NCI-H187 treated with DMSO at 0.1 percent for 48 hours (cell line): ENCODE results near the gene KCNJ8.
"Not testable (repeated sequence)": the region's sequence is repeated elsewhere in the genome, so short reads cannot be mapped to it uniquely, and the experiment has no call there.

Experiments
- DNase-seq: peaks from one replicate; lab custom pipeline; 2025; lab: John Stamatoyannopoulos, UW

Gene KCNJ8

DNA sequence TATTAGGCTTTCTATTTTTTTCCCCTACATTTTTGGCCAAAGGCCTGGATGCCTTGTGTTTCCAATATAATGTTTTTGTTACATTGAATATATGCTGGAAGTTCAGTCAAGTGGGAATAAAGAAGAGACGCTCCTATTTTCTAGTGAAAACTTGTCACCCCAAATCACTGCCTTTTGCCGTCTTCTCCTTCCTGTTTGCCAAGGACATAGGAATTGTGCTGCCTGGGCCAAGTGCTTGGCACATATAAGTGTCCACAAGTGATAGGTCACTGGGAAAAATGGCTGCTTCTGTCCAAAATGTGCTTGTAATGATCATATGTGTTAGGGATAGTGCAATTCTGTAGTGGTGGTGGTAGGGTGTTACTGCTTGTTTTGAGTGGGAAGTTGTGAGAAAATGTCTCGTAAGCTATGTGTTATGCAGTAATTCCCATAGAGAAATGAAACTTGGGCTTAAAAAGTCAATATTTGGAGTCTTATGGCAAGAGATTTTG is 11.6 kb upstream of the KCNJ8 start:
- no peak for DNase-seq

- DNase-seq = not testable (repeated sequence)
Observed at GRCh38 chr12:21782723-21783122, 8.2 kb upstream of the KCNJ8 start.

GRCh38 chr12:21780786-21781185 is 6.3 kb upstream of the KCNJ8 start:
- DNase-seq = no peak

GRCh38 chr12:21776175-21776574 is 1.7 kb upstream of the KCNJ8 start:
- DNase-seq = no peak

DNA sequence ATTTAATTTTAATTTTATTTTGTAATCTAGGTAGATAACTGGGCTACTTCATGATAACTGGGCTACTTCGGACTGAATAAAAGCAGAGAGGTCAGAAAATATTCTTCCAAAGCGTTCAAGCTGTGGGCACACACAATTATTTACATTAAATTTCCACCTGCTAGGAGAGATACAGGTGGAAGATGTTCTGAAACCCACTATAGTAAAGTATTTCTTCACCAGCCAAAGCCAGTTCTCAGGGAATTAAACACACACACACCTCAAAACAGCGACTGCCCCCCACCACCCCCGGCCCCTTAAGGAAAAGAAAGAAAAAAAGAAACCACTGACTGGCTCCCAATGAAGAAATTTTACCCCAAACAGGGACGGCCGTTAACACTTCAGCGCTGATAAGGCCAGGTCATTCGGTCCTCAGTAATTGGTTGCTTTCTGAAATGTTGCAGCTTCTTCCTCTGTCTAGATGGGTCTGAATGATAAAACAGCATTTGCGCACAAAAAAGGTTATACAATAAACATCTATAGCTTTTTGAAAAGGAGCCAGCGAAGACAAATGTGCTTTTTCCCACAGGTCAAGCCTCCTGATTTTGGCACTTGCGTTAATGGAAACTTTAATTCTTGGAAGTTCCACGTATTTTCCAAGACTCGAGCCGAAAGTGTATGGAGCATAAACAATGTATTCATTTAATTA is 771 bp upstream of the KCNJ8 start:
- DNase-seq = no peak

DNA sequence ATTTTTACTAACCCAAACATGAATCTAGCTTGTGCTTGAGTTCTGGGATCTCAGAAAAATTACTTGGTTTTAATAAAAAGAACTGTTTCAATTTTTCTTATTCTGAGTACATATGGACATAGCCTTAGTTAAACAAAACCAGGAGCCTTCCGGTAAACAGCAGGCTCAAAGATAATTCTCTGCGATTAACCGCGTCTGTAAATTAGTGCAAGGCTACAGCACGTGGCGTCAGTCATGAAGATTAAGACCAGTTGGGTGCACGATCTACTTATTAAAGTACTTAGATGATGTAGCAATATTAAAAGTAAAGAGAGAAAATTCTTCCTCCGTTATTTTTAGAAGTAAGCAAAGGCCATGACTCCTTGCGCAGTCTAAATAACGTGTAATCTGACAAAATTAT is 700 bp downstream of the KCNJ8 start:
- no peak for DNase-seq

DNA sequence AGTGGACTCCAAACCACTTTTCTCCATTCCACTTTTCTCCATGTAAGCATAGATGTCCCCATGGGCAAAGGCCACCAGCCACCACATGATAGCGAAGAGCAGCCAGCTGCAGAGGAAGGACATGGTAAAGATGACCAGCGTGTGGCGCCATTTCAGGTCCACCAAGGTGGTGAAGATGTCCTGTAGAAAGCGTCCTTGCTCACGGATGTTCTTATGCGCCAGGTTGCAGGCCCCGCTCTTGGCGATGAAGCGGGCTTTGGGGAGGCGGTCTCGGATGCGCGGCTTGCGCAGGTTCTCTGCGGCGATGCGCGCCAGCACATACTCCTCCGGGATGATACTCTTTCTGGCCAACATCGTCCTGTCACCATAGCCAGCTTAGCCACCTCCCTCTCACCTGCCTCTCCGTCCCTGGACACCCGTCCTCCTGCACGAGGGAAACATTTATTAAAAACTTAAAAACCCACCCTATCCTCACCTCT is 1.2 kb downstream of the KCNJ8 start:
- no peak for DNase-seq

GRCh38 chr12:21771311-21771710 is 3.2 kb downstream of the KCNJ8 start:
- no peak for DNase-seq

- no peak for DNase-seq
Observed at GRCh38 chr12:21769307-21769706, 5.2 kb downstream of the KCNJ8 start.

- DNase-seq = no peak
Observed at GRCh38 chr12:21766403-21766802, 8.1 kb downstream of the KCNJ8 start.

GRCh38 chr12:21764950-21765349 is 9.6 kb downstream of the KCNJ8 start:
- no peak for DNase-seq

GRCh38 chr12:21764065-21764464 is 10.4 kb downstream of the KCNJ8 start:
- DNase-seq = no peak

DNA sequence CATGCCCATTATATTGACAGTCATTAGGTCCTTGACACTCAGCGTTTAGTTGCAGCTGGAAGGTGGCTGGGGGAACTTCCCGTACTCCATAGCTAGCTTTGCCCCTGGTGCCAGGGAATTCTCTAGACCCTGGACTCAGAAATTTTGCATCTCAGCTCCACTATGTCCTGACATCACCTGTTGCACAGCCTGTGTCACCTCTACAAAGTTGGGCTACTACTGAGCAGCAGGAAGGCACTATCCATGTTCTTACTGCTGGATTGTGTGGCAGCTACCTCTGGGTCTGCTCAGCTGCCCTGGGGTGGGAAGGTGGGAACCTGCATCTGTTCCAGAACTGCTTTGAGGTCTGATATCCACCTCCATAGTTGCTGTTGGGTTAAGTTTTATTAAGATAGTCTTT is 11.0 kb downstream of the KCNJ8 start:
- no peak for DNase-seq

DNA sequence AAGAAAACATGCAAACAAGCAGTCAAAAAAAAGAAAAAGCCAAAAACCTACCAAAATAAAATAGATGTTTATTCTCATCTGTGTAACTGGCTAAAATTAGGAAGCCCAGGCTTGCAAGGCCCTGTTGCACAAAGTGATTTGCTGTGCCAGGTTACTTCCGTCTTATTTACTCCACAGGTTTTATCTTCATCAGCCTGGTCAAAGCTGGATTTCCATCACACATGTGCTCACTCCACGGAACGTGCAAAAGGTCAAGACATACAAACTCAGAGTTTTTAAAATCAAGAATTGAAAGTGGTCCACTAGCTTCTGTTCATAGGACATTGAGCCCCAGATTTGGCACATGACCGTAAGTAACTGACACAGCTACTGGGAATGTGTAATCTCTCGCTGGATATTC is 14.8 kb downstream of the KCNJ8 start:
- DNase-seq = no peak

GRCh38 chr12:21757735-21758134 is 16.8 kb downstream of the KCNJ8 start:
- no peak for DNase-seq

- no peak for DNase-seq
Observed at GRCh38 chr12:21756699-21757098, 17.8 kb downstream of the KCNJ8 start.

GRCh38 chr12:21751517-21751916 is 23.0 kb downstream of the KCNJ8 start:
- no peak for DNase-seq

GRCh38 chr12:21745258-21745657 is 29.2 kb downstream of the KCNJ8 start:
- no peak for DNase-seq

DNA sequence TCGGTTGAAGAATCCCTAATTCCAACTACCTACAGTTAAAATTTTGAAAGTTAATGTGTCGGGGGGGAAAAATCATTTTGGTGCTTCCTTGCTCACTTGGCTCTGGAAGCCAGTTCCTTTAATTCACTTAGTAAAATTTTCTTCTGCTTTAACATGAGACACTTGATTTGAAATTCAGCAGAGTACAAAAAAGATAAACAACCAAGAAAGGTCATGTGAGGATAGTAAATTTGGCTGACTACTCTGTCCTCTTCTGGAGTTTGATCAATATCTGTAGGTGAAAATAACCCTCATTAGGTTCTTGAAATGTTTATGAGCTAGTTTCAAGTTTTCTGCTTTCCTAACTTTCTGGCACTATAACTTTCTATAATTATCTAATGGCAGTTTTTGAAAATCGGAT is 43.4 kb downstream of the KCNJ8 start:
- DNase-seq = no peak

GRCh38 chr12:21725731-21726130 is 48.8 kb downstream of the KCNJ8 start:
- DNase-seq = no peak

DNA sequence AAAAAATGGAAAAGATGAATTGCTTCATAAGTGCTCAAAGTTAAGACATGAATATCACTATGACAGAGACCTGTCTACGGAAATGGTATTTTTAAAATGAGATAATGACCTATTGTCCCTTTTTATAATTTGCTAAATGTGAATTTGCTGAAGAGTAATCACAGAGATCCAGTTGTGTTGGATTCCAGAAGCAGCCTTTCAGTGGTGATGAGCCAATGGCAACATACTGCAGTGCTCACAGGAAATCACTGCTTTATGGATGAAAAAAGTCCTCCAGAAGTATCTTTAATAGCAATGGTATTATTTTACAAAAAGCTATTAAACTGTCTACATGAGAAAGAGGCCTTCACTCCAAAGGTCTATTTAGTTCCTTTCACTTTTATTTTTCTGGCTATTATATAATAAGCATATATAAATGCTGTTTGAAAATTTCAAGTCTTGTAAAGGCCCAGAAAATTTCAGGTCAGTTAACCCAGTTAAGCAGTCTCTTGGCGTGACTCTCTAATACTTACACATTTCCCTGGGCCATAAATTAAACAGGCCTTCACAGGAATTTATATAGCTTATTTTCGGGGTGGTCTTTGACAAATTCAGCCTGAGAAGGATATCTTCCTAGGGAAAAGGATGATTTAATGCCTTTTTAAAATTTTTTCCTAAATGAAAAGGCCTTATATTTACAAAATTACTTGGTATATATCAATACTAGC is 55.4 kb downstream of the KCNJ8 start:
- no peak for DNase-seq

- no peak for DNase-seq
Observed at GRCh38 chr12:21718403-21718802, 56.1 kb downstream of the KCNJ8 start.

GRCh38 chr12:21717767-21718166 is 56.7 kb downstream of the KCNJ8 start:
- DNase-seq = no peak

DNA sequence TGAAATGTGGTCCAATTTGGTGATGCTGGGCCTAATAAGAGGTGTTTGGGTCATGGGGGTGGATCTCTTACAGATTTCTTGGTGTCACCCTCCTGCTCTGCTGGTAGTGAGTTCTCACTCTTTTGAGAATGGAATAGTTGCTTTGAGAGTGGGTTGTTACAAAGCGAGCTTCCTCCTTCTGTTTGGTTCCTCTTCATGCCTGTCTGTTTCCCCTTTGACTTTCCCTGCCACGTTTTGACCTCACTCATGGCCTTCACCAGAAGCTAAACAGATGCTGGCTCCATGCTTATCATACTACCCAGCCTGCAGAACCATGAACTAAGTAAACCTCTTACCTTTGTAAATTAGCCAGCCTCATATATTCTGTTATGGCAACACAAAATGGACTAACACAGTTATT is 59.1 kb downstream of the KCNJ8 start:
- no peak for DNase-seq
